BE2C (cell line): Measurements from ENCODE around the gene CFAP221.
"Not testable (repeated sequence)": the region's sequence is repeated elsewhere in the genome, so short reads cannot be mapped to it uniquely, and the experiment has no call there.

Experiments
- DNase-seq: peaks from one replicate; pipeline ENCODE4 v3.0.0-alpha.2; 2020
- H3K27me3 ChIP-seq: fragments of 250-450 bp; sonication (Bioruptor Pico); 2 replicates; pipeline ENCODE4 v1.5.1; 2020; ENCODE audit warnings: mild to moderate bottlenecking
- H3K36me3 ChIP-seq: fragments of 250-450 bp; sonication (Bioruptor Pico); 2 replicates; pipeline ENCODE4 v1.5.1; 2020; ENCODE audit warnings: mild to moderate bottlenecking
- H3K4me1 ChIP-seq: fragments of 250-450 bp; sonication (Bioruptor Pico); 2 replicates; pipeline ENCODE4 v1.5.1; 2020
- H3K4me3 ChIP-seq: 2 replicates; pipeline ENCODE4 v1.5.1; 2011; ENCODE audit warnings: low read depth, low read length
- H3K9me3 ChIP-seq: fragments of 250-450 bp; sonication (Bioruptor Pico); 2 replicates; pipeline ENCODE4 v1.5.1; 2020
- CTCF ChIP-seq: IDR thresholded peaks from 2 replicates; pipeline ENCODE4 v1.5.1; 2012; ENCODE audit warnings: mild to moderate bottlenecking, low read depth, low read length

The CFAP221 gene

GRCh38 chr2:119617455-119617854 is 73.2 kb downstream of the CFAP221 start:
- H3K9me3 ChIP-seq, result no peaks in the 10 kb centered on the region
- TF ChIP-seq CTCF, result no peak
- DNase-seq, result no peak
- H3K36me3 ChIP-seq, result no peaks in the 10 kb centered on the region
- H3K27me3 ChIP-seq, result no peaks in the 10 kb centered on the region
- H3K4me1 ChIP-seq, result no peaks in the 10 kb centered on the region
- H3K4me3 ChIP-seq, result no peak overlapping the region

DNA sequence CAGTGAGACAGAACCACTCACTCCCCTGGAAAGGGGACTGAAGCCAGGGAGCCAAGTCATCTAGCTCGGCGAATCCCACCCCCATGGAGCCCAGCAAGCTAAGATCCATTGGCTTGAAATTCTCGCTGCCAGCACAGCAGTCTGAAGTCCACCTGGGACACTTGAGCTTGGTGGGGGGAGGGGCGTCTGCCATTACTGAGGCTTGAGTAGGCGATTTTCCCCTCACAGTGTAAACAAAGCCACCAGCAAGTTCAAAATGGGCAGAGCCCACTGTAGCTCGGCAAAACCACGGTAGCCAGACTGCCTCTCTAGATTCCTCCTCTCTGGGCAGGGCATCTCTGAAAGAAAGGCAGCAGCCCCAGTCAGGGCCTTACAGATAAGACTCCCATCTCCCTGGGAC is 74.5 kb downstream of the CFAP221 start:
- DNase-seq, H3K36me3 ChIP-seq, H3K9me3 ChIP-seq, H3K4me1 ChIP-seq, H3K27me3 ChIP-seq, H3K4me3 ChIP-seq: not testable (repeated sequence)

DNA sequence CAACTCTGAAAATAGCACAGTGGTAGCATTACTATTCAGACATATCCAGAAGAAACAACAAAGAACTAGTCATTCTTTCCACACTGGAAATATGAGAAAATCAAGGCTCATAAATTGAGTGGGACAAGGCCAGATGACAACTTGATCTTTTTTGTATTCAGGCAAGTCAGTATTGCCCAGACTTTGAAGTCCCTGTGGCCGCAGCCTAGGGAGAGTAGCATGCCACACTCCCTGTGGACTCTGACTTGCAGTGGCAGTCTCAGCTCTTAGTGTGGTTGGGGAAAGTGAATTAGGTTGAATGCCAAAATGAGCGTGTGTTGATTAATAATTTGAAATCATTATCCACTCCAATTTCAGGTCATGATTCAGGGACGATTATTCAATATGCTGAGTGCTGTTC is 81.0 kb downstream of the CFAP221 start:
- no peak for TF ChIP-seq CTCF
- no peak for DNase-seq
- Histone ChIP-seq H3K4me3 (no peak overlapping the region), H3K9me3 (no peaks in the 10 kb centered on the region), H3K4me1 (no peaks in the 10 kb centered on the region), H3K36me3 (no peaks in the 10 kb centered on the region), H3K27me3 (no peaks in the 10 kb centered on the region)

DNA sequence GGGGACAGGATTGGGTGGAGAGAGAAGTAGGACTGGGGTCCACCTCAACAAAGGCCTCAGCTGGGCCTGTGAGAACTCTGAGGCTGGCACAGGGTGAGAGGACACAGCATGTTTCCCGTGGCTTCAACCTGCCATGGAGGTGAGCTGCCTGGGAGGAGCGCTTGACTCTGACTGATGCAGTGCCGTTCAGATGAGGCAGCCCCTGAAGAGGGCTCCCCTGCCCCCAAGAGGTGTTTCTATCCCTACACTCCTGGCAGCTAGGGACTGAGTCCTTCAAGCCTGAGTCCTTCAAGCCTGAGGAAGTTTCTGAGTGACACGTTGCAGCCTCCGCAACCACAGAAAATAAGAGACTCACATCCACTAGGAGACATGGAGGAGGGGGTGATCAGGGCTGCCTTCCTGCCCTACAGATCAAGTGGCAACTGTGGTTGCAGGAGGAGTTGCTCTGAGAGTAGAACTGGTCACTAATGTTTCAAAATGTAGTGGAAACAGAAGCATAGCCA is 85.1 kb downstream of the CFAP221 start:
- Histone ChIP-seq H3K4me1 (no peaks in the 10 kb centered on the region), H3K36me3 (no peaks in the 10 kb centered on the region), H3K27me3 (no peaks in the 10 kb centered on the region), H3K9me3 (no peaks in the 10 kb centered on the region), H3K4me3 (no peak overlapping the region)
- DNase-seq, result no peak
- TF ChIP-seq CTCF, result no peak

- no peaks in the 10 kb centered on the region for H3K4me1 ChIP-seq
- H3K36me3 ChIP-seq, result no peaks in the 10 kb centered on the region
- no peak overlapping the region for H3K4me3 ChIP-seq
- TF ChIP-seq CTCF, result no peak
- no peak for DNase-seq
- H3K27me3 ChIP-seq, result no peaks in the 10 kb centered on the region
- H3K9me3 ChIP-seq, result no peaks in the 10 kb centered on the region
These were observed 85.9 kb downstream of the CFAP221 start for GRCh38 chr2:119630121-119630520.

- Histone ChIP-seq H3K27me3 (no peaks in the 10 kb centered on the region), H3K4me3 (no peak overlapping the region), H3K4me1 (no peaks in the 10 kb centered on the region), H3K9me3 (no peaks in the 10 kb centered on the region), H3K36me3 (no peaks in the 10 kb centered on the region)
- no peak for TF ChIP-seq CTCF
- no peak for DNase-seq
These were observed 93.1 kb downstream of the CFAP221 start for GRCh38 chr2:119637371-119637770.

DNA sequence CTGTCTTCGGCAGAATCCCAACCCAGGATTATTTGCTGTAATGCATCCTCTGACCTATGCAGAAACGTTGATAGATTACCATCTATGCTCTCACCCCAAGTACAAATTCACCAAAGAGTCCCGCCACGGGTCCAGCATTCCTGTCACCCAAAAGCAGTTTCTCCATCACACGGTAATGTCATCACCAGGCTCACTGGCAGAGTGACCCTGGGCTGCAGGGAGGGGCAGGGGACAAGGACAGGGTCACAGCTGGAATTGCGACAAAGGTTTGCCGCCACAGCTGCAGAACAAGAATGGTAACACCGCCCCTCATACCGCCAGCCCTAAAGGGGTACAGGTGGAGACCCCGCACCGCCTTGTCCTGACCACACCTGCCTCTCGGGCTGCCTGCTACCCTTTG is 94.0 kb downstream of the CFAP221 start:
- no peaks in the 10 kb centered on the region for H3K36me3 ChIP-seq
- no peaks in the 10 kb centered on the region for H3K27me3 ChIP-seq
- no peak for DNase-seq
- no peak overlapping the region for H3K4me3 ChIP-seq
- H3K4me1 ChIP-seq, result no peaks in the 10 kb centered on the region
- TF ChIP-seq CTCF, result no peak
- no peaks in the 10 kb centered on the region for H3K9me3 ChIP-seq
